Vagina (tissue), 2 donors: ENCODE results near the gene THPO.

Experiments
- CTCF ChIP-seq, 3 experiments: fragments of 450-650 bp in 2 of 3; fragments of 200-600 bp in 1 of 3; sonication (generic) in 1 of 3; IDR thresholded peaks; one replicate each; pipeline ENCODE4 v1.5.1; 2017 to 2019; ENCODE audit warnings: antibody characterized with exemption in 3 of 3, mild to moderate bottlenecking in 2 of 3, moderate library complexity in 2 of 3
- POLR2AphosphoS5 ChIP-seq, 2 donors: sonication (generic); formaldehyde crosslinking; IDR thresholded peaks; one replicate each; pipeline ENCODE4 v1.9.0; 2017; ENCODE audit warnings: antibody characterized with exemption in 2 of 2, mild to moderate bottlenecking in 2 of 2, low read depth in 1 of 2; ENCODE audit not compliant: insufficient read depth in 1 of 2

GRCh38 chr3:184417619-184418327 lies 39.8 kb upstream of the THPO start:
- TF ChIP-seq CTCF (IDR thresholded peaks at IDR 0.05) (peak; percentile 77 to 89 (median 84)), POLR2AphosphoS5 (IDR thresholded peaks at IDR 0.05; ENCODE audit: insufficient read depth in 1 of 2, low read depth in 1 of 2) (no peak)
